ENCODE data around the gene SIPA1L3.

The SIPA1L3 gene

DNA sequence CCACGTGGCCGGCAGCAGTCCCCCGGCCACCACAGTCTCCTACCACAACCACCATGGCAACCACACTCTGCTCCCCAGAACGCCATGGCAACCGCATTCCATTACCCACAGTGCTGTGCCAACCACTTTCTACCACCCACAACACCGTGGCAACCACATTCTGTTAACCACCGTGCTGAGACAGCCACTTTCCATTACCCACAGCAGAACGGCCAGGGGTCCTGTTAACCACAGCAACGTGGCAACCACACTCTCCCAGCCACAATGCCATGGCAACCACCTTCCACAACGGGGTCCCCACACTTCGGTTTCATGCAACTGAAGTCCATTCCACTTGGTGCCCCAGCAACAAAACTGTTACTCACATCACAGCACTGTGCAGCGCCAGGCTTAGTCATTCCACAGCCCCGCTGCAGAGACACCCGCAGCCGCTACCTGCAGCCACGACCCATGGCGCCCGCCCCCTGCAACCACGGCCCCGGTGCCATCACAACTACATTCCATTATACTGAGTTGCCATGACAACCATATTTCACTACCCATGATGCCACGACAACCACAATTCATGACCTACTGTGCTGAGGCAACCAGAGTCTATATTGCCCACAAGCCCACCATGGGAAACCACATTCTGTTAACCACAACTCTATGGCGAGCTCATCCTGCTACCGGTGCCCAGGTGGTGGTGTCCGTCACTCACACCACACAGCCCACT is 307.1 kb downstream of the SIPA1L3 start:
- DNase-seq (ENCODE audit: low read depth) = peak; percentile 80

DNA sequence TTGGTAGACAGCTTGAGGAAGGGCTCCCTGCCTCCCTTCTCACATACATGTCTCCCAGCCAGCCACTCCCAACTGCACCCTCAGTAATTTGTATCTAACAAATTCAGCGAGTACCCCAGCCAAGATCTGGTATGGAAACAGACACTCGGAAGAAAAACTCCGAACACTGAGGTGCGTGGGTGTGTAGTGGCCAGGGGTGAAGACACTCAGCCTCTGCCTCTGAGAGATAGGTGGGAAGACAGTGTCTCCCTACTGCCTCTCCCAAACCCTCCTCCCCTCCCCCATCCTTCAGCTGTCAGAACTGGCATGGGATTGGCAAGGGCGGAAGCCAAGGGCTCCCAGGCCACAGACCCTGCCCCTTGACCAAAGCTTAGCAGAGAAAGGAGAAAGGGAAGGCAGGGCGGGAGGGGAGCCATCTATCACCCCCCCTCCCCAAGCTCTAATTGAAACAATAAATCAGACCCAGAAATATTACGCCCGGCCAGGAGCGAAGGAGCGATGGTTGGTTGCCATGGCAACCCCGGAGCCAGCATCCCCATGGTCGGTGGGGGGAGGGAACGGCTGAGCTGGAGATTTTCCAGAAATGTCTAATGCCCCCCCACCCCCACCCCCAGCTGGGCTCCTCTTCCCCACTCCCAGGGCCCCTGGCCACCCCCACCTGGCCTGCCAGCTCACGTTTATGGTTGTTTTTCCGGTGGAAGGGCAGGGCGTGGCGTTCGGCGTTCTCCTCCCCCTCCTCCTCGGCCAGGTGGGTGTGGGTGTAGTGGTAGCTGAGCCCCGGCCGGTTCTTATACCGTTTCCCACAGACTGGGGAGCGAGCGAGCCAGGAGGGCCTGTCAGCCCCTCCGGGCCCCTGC is 310.0 kb downstream of the SIPA1L3 start:
- no peak overlapping the region for H3K4me3 ChIP-seq (ENCODE audit: low read depth, low read length)
- DNase-seq (ENCODE audit: low read depth) = no peak
- TF ChIP-seq, protein P1, sequence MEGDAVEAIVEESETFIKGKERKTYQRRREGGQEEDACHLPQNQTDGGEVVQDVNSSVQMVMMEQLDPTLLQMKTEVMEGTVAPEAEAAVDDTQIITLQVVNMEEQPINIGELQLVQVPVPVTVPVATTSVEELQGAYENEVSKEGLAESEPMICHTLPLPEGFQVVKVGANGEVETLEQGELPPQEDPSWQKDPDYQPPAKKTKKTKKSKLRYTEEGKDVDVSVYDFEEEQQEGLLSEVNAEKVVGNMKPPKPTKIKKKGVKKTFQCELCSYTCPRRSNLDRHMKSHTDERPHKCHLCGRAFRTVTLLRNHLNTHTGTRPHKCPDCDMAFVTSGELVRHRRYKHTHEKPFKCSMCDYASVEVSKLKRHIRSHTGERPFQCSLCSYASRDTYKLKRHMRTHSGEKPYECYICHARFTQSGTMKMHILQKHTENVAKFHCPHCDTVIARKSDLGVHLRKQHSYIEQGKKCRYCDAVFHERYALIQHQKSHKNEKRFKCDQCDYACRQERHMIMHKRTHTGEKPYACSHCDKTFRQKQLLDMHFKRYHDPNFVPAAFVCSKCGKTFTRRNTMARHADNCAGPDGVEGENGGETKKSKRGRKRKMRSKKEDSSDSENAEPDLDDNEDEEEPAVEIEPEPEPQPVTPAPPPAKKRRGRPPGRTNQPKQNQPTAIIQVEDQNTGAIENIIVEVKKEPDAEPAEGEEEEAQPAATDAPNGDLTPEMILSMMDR (IDR thresholded peaks at IDR 0.05; ENCODE audit: insufficient read depth, low read depth, low read length, missing control alignments) = no peak

More for the DNA sequence above, 307.1 kb downstream of the SIPA1L3 start:
- TF ChIP-seq, protein P1 (IDR thresholded peaks at IDR 0.05; ENCODE audit: insufficient read depth, low read depth, low read length, missing control alignments) = no peak
- no peak overlapping the region for H3K4me3 ChIP-seq (ENCODE audit: low read depth, low read length)

GRCh38 chr19:38218204-38218603 is 311.2 kb downstream of the SIPA1L3 start:
- no peak overlapping the region for H3K4me3 ChIP-seq (ENCODE audit: low read depth, low read length)
- TF ChIP-seq, protein P1 (IDR thresholded peaks at IDR 0.05; ENCODE audit: insufficient read depth, low read depth, low read length, missing control alignments) = no peak
- no peak for DNase-seq (ENCODE audit: low read depth)

DNA sequence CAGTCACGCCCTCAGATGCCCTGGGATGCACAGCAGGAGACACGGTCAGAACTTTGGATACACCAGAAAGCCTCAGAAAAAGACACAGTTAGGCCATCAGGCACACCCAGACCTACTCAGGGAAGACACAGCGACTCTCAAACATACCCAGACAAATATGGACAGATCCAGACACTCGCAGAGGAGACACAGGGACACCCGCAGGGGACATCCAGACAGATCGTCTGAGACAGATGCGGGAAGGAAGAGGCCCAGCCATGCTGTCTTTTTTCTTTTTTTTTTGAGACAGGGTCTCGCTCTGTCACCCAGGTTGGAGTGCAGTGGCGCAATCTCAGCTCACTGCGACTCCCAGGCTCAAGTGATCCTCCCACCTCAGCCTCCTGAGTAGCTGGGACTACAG is 312.2 kb downstream of the SIPA1L3 start:
- TF ChIP-seq, protein P1 (IDR thresholded peaks at IDR 0.05; ENCODE audit: insufficient read depth, low read depth, low read length, missing control alignments) = no peak
- no peak for DNase-seq (ENCODE audit: low read depth)
- no peak overlapping the region for H3K4me3 ChIP-seq (ENCODE audit: low read depth, low read length)

- no peak for DNase-seq (ENCODE audit: low read depth)
- H3K4me3 ChIP-seq (ENCODE audit: low read depth, low read length) = no peak overlapping the region
- TF ChIP-seq, protein P1 (IDR thresholded peaks at IDR 0.05; ENCODE audit: insufficient read depth, low read depth, low read length, missing control alignments) = no peak
These were observed 314.4 kb downstream of the SIPA1L3 start for GRCh38 chr19:38221421-38221820.

DNA sequence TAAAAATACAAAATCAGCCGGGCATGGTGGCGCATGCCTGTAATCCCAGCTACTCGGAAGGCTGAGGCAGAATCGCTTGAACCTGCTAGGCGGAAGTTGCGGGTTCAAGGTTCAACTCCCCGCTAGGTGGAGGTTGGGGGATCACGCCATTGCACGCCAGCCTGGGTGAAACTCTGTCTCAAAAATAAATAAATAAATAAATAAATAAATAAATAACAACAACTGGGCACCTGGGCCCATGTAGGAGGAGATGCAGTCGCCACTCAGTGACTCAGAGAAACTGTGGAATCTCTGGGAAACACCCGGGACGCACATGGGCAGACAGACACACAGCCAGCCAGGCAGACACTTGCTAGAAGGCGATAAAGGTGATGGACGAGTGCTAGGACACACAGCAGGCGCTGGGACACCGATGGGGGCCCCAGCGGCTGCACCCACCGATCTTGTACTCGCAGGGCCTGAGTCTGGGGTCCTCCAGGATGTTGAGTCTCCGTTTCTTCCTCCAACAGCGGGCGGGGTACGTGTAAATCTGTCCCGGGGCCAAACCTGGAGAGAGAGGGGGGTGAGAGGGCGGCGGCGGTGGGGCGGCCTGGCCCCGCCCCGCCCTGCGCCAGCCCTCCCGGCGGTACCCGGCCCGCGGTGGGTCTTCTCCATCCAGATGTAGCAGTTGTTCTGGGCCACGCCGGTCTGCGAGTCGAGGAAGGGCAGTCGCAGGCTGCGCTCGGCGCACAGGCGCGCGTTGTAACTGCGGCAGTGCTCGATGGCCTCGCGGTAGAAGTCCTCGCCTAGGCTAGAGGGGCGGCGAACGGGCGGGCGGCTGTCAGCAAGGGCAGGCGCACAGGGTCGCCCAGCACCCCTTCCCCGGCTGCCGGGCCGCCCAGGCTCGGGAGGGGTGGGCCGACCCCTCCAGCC is 315.2 kb downstream of the SIPA1L3 start:
- no peak for DNase-seq (ENCODE audit: low read depth)
- no peak overlapping the region for H3K4me3 ChIP-seq (ENCODE audit: low read depth, low read length)
- TF ChIP-seq, protein P1 (IDR thresholded peaks at IDR 0.05; ENCODE audit: insufficient read depth, low read depth, low read length, missing control alignments) = no peak

All from GM12865 (cell line).